Loucy (cell line): ENCODE data around the gene STK4.

Source experiments
- EZH2phosphoT487 ChIP-seq: fragments of 200-600 bp; IDR thresholded peaks from 2 replicates; pipeline ENCODE4 v1.6.1; 2018; ENCODE audit warnings: antibody characterized with exemption, mild to moderate bottlenecking, moderate library complexity, borderline replicate concordance
- TF ChIP-seq, protein P1 (sequence below): fragments of 200-600 bp; sonication (generic); conservative IDR thresholded peaks from 2 replicates; pipeline ENCODE4 v1.5.1; 2014; ENCODE audit warnings: mild to moderate bottlenecking, antibody characterized with exemption, low read length

DNA sequence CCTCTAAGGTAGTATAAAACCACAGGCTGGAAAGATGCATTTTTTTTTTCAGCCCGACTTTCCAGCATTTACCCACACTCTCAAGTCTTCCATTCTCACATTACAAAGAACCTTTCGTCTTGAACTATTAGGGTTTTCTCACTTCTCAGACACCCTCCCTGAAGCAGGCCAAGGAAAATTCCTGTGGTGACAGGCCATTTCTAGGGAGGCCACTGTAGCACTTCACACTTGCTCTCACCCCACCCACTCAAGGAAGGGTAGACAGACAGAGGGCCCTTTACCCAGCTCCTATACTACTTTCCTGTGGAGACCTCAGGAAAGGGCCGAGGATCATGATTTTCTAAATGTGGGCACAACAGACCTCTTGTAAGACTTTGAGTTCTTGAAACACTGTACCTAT is 106.9 kb downstream of the STK4 start:
- TF ChIP-seq, protein P1, sequence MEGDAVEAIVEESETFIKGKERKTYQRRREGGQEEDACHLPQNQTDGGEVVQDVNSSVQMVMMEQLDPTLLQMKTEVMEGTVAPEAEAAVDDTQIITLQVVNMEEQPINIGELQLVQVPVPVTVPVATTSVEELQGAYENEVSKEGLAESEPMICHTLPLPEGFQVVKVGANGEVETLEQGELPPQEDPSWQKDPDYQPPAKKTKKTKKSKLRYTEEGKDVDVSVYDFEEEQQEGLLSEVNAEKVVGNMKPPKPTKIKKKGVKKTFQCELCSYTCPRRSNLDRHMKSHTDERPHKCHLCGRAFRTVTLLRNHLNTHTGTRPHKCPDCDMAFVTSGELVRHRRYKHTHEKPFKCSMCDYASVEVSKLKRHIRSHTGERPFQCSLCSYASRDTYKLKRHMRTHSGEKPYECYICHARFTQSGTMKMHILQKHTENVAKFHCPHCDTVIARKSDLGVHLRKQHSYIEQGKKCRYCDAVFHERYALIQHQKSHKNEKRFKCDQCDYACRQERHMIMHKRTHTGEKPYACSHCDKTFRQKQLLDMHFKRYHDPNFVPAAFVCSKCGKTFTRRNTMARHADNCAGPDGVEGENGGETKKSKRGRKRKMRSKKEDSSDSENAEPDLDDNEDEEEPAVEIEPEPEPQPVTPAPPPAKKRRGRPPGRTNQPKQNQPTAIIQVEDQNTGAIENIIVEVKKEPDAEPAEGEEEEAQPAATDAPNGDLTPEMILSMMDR, result no peak
- no peak for TF ChIP-seq EZH2phosphoT487
